Measurements from ENCODE around the gene PRKN.

Gene PRKN

GRCh38 chr6:162640756-162641155 is 86.8 kb downstream of the PRKN start:
- H3K4me1 ChIP-seq (ENCODE audit: control insufficient read depth, insufficient read depth, low read length): no peaks in the 10 kb centered on the region
- H3K36me3 ChIP-seq (ENCODE audit: control insufficient read depth in 2 of 2, insufficient read depth in 2 of 2, low read length in 2 of 2): no peaks in the 10 kb centered on the region
- H3K4me3 ChIP-seq (ENCODE audit: low read length in 2 of 2): no peak overlapping the region
- H3K27me3 ChIP-seq (ENCODE audit: control insufficient read depth in 1 of 2, insufficient read depth in 2 of 2, low read length in 2 of 2): no peaks in the 10 kb centered on the region
- H3K27ac ChIP-seq (ENCODE audit: low read length): no peak overlapping the region
- H3K9me3 ChIP-seq (ENCODE audit: control insufficient read depth in 2 of 2, low read length in 2 of 2): no peaks in the 10 kb centered on the region
- H3K9ac ChIP-seq (ENCODE audit: low read length in 2 of 2): no peak overlapping the region

GRCh38 chr6:162639951-162640350 is 87.6 kb downstream of the PRKN start:
- H3K9me3 ChIP-seq (ENCODE audit: control insufficient read depth in 2 of 2, low read length in 2 of 2): no peaks in the 10 kb centered on the region
- no peak overlapping the region for H3K4me3 ChIP-seq (ENCODE audit: low read length in 2 of 2)
- no peaks in the 10 kb centered on the region for H3K36me3 ChIP-seq (ENCODE audit: control insufficient read depth in 2 of 2, insufficient read depth in 2 of 2, low read length in 2 of 2)
- no peaks in the 10 kb centered on the region for H3K27me3 ChIP-seq (ENCODE audit: control insufficient read depth in 1 of 2, insufficient read depth in 2 of 2, low read length in 2 of 2)
- no peak overlapping the region for H3K27ac ChIP-seq (ENCODE audit: low read length)
- no peak overlapping the region for H3K9ac ChIP-seq (ENCODE audit: low read length in 2 of 2)
- H3K4me1 ChIP-seq (ENCODE audit: control insufficient read depth, insufficient read depth, low read length): no peaks in the 10 kb centered on the region

GRCh38 chr6:162638931-162639574 is 88.5 kb downstream of the PRKN start:
- Histone ChIP-seq H3K4me1 (ENCODE audit: control insufficient read depth, insufficient read depth, low read length) (no peaks in the 10 kb centered on the region), H3K4me3 (ENCODE audit: low read length in 2 of 2) (no peak overlapping the region), H3K36me3 (ENCODE audit: control insufficient read depth in 2 of 2, insufficient read depth in 2 of 2, low read length in 2 of 2) (no peaks in the 10 kb centered on the region), H3K9ac (ENCODE audit: low read length in 2 of 2) (no peak overlapping the region), H3K27ac (ENCODE audit: low read length) (no peak overlapping the region), H3K27me3 (ENCODE audit: control insufficient read depth in 1 of 2, insufficient read depth in 2 of 2, low read length in 2 of 2) (no peaks in the 10 kb centered on the region), H3K9me3 (ENCODE audit: control insufficient read depth in 2 of 2, low read length in 2 of 2) (no peaks in the 10 kb centered on the region)

DNA sequence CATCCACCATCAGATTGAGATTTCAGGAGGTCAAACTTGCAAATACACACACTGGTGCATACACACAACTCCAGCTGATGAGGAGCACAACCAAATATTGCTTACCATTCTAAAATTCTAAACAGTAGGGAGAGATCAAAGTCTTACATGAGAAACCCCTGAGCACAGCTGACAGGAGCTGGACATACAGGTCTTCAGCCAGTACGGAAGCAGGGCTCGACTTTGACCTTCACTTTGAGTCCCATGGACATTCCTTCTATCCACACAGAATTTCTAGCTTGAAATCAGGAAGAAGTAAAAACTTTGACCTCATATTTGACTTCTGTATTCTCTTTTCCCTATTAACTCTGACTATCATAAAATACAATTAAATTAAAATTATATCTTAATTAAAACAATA is 90.2 kb downstream of the PRKN start:
- H3K27me3 ChIP-seq (ENCODE audit: control insufficient read depth in 1 of 2, insufficient read depth in 2 of 2, low read length in 2 of 2): no peaks in the 10 kb centered on the region
- no peak overlapping the region for H3K4me3 ChIP-seq (ENCODE audit: low read length in 2 of 2)
- no peaks in the 10 kb centered on the region for H3K9me3 ChIP-seq (ENCODE audit: control insufficient read depth in 2 of 2, low read length in 2 of 2)
- H3K4me1 ChIP-seq (ENCODE audit: control insufficient read depth, insufficient read depth, low read length): no peaks in the 10 kb centered on the region
- no peak overlapping the region for H3K9ac ChIP-seq (ENCODE audit: low read length in 2 of 2)
- H3K36me3 ChIP-seq (ENCODE audit: control insufficient read depth in 2 of 2, insufficient read depth in 2 of 2, low read length in 2 of 2): no peaks in the 10 kb centered on the region
- no peak overlapping the region for H3K27ac ChIP-seq (ENCODE audit: low read length)

- no peaks in the 10 kb centered on the region for H3K4me1 ChIP-seq (ENCODE audit: control insufficient read depth, insufficient read depth, low read length)
- H3K36me3 ChIP-seq (ENCODE audit: control insufficient read depth in 2 of 2, insufficient read depth in 2 of 2, low read length in 2 of 2): no peaks in the 10 kb centered on the region
- H3K27me3 ChIP-seq (ENCODE audit: control insufficient read depth in 1 of 2, insufficient read depth in 2 of 2, low read length in 2 of 2): no peaks in the 10 kb centered on the region
- no peaks in the 10 kb centered on the region for H3K9me3 ChIP-seq (ENCODE audit: control insufficient read depth in 2 of 2, low read length in 2 of 2)
- no peak overlapping the region for H3K27ac ChIP-seq (ENCODE audit: low read length)
- no peak overlapping the region for H3K4me3 ChIP-seq (ENCODE audit: low read length in 2 of 2)
- H3K9ac ChIP-seq (ENCODE audit: low read length in 2 of 2): no peak overlapping the region
These were observed 91.4 kb downstream of the PRKN start for GRCh38 chr6:162636167-162636566.

- Histone ChIP-seq H3K4me3 (ENCODE audit: low read length in 2 of 2) (no peak overlapping the region), H3K27ac (ENCODE audit: low read length) (no peak overlapping the region), H3K9me3 (ENCODE audit: control insufficient read depth in 2 of 2, low read length in 2 of 2) (no peaks in the 10 kb centered on the region), H3K4me1 (ENCODE audit: control insufficient read depth, insufficient read depth, low read length) (no peaks in the 10 kb centered on the region), H3K27me3 (ENCODE audit: control insufficient read depth in 1 of 2, insufficient read depth in 2 of 2, low read length in 2 of 2) (no peaks in the 10 kb centered on the region), H3K36me3 (ENCODE audit: control insufficient read depth in 2 of 2, insufficient read depth in 2 of 2, low read length in 2 of 2) (no peaks in the 10 kb centered on the region), H3K9ac (ENCODE audit: low read length in 2 of 2) (no peak overlapping the region)
These were observed 96.0 kb downstream of the PRKN start for GRCh38 chr6:162631546-162631945.

GRCh38 chr6:162630069-162630468 is 97.5 kb downstream of the PRKN start:
- H3K9ac ChIP-seq (ENCODE audit: low read length in 2 of 2): no peak overlapping the region
- no peak overlapping the region for H3K4me3 ChIP-seq (ENCODE audit: low read length in 2 of 2)
- H3K27me3 ChIP-seq (ENCODE audit: control insufficient read depth in 1 of 2, insufficient read depth in 2 of 2, low read length in 2 of 2): no peaks in the 10 kb centered on the region
- no peak overlapping the region for H3K27ac ChIP-seq (ENCODE audit: low read length)
- H3K36me3 ChIP-seq (ENCODE audit: control insufficient read depth in 2 of 2, insufficient read depth in 2 of 2, low read length in 2 of 2): no peaks in the 10 kb centered on the region
- H3K9me3 ChIP-seq (ENCODE audit: control insufficient read depth in 2 of 2, low read length in 2 of 2): no peaks in the 10 kb centered on the region
- peaks cover 3% of the 10 kb centered on the region for H3K4me1 ChIP-seq (ENCODE audit: control insufficient read depth, insufficient read depth, low read length)

GRCh38 chr6:162627825-162628224 is 99.7 kb downstream of the PRKN start:
- Histone ChIP-seq H3K4me3 (ENCODE audit: low read length in 2 of 2) (no peak overlapping the region), H3K27ac (ENCODE audit: low read length) (no peak overlapping the region), H3K36me3 (ENCODE audit: control insufficient read depth in 2 of 2, insufficient read depth in 2 of 2, low read length in 2 of 2) (no peaks in the 10 kb centered on the region), H3K27me3 (ENCODE audit: control insufficient read depth in 1 of 2, insufficient read depth in 2 of 2, low read length in 2 of 2) (no peaks in the 10 kb centered on the region), H3K4me1 (ENCODE audit: control insufficient read depth, insufficient read depth, low read length) (peaks cover 3% of the 10 kb centered on the region), H3K9ac (ENCODE audit: low read length in 2 of 2) (no peak overlapping the region), H3K9me3 (ENCODE audit: control insufficient read depth in 2 of 2, low read length in 2 of 2) (no peaks in the 10 kb centered on the region)

GRCh38 chr6:162627362-162627761 is 100.2 kb downstream of the PRKN start:
- H3K27me3 ChIP-seq (ENCODE audit: control insufficient read depth in 1 of 2, insufficient read depth in 2 of 2, low read length in 2 of 2): no peaks in the 10 kb centered on the region
- no peaks in the 10 kb centered on the region for H3K9me3 ChIP-seq (ENCODE audit: control insufficient read depth in 2 of 2, low read length in 2 of 2)
- no peaks in the 10 kb centered on the region for H3K36me3 ChIP-seq (ENCODE audit: control insufficient read depth in 2 of 2, insufficient read depth in 2 of 2, low read length in 2 of 2)
- peaks cover 3% of the 10 kb centered on the region for H3K4me1 ChIP-seq (ENCODE audit: control insufficient read depth, insufficient read depth, low read length)
- H3K9ac ChIP-seq (ENCODE audit: low read length in 2 of 2): no peak overlapping the region
- no peak overlapping the region for H3K27ac ChIP-seq (ENCODE audit: low read length)
- H3K4me3 ChIP-seq (ENCODE audit: low read length in 2 of 2): no peak overlapping the region

- Histone ChIP-seq H3K4me1 (ENCODE audit: control insufficient read depth, insufficient read depth, low read length) (peaks cover 3% of the 10 kb centered on the region), H3K9me3 (ENCODE audit: control insufficient read depth in 2 of 2, low read length in 2 of 2) (no peaks in the 10 kb centered on the region), H3K9ac (ENCODE audit: low read length in 2 of 2) (no peak overlapping the region), H3K4me3 (ENCODE audit: low read length in 2 of 2) (no peak overlapping the region), H3K27me3 (ENCODE audit: control insufficient read depth in 1 of 2, insufficient read depth in 2 of 2, low read length in 2 of 2) (no peaks in the 10 kb centered on the region), H3K36me3 (ENCODE audit: control insufficient read depth in 2 of 2, insufficient read depth in 2 of 2, low read length in 2 of 2) (no peaks in the 10 kb centered on the region), H3K27ac (ENCODE audit: low read length) (no peak overlapping the region)
These were observed 100.7 kb downstream of the PRKN start for GRCh38 chr6:162626869-162627268.

DNA sequence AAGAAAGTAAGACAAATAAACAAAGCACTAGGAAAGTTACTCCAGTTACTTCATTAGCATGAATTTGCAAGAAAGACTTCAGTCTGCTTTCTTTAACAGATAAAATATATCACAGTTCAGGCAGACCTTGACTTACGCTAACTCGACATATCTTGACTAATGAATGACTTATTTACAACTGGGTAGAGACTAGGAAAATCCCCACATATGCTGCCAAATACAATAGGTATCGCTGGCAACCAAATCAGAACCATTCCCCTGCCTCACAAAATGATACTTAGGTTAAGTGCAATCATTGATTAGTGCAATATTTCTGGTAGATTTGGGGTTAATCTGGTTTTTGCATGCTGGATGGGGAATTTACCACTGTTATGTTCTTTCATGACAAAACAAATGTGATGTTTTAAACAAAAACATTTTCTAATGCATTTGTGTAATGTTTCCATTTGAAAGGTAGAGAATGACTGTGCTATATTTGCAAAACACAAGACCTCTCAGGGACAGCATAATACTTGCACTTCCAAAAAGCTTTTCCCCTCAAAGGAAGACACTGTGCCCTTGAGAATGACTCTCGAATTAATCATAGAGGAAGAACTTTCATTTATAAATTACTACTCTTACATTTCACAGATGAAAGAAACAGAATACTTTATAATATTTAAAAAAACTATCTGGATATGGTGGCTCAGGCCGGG is 101.6 kb downstream of the PRKN start:
- Histone ChIP-seq H3K4me3 (ENCODE audit: low read length in 2 of 2) (no peak overlapping the region), H3K9me3 (ENCODE audit: control insufficient read depth in 2 of 2, low read length in 2 of 2) (no peaks in the 10 kb centered on the region), H3K27me3 (ENCODE audit: control insufficient read depth in 1 of 2, insufficient read depth in 2 of 2, low read length in 2 of 2) (no peaks in the 10 kb centered on the region), H3K36me3 (ENCODE audit: control insufficient read depth in 2 of 2, insufficient read depth in 2 of 2, low read length in 2 of 2) (no peaks in the 10 kb centered on the region), H3K4me1 (ENCODE audit: control insufficient read depth, insufficient read depth, low read length) (peaks cover 3% of the 10 kb centered on the region), H3K9ac (ENCODE audit: low read length in 2 of 2) (no peak overlapping the region), H3K27ac (ENCODE audit: low read length) (no peak overlapping the region)
